B cell (primary cell): ENCODE measurements around the gene LRRC47. TPM values are rescaled to one million over a fixed set of nuclear protein-coding genes. Genes with fewer than 3 reads are reported as not detected.

Source experiments
- ATAC-seq: fragments of 200-7000 bp; cut with Tn5 transposase; one replicate; pipeline ENCODE4 v1.10.0; 2021; ENCODE audit warnings: low read depth, mild to moderate bottlenecking, moderate number of reproducible peaks, moderate library complexity
- CTCF ChIA-PET: fragments of 350-600 bp; sonication (Branson Sonifier 250); formaldehyde crosslinking; loops from one replicate; lab custom pipeline; 2021; ENCODE audit warnings: antibody characterized with exemption, inconsistent platforms; lab: Charles Lee
- POLR2A ChIA-PET: fragments of 350-600 bp; sonication (Branson Sonifier 250); formaldehyde crosslinking; loops from one replicate; lab custom pipeline; 2021; ENCODE audit warnings: antibody characterized with exemption; lab: Charles Lee
- DNase-seq: peaks from one replicate; pipeline ENCODE4 v3.0.0; 2013
- H2AFZ ChIP-seq: 2 replicates; pipeline ENCODE4 v1.6.1; 2012; ENCODE audit warnings: mild to moderate bottlenecking, low read depth, low read length; ENCODE audit not compliant: insufficient read depth, poor library complexity, severe bottlenecking
- H3K27ac ChIP-seq, 2 donors: 1 replicate in 1 of 2; 2 replicates in 1 of 2; pipeline ENCODE4 v1.5.1; 2012 to 2013; ENCODE audit warnings: low read length in 2 of 2, mild to moderate bottlenecking in 2 of 2, moderate library complexity in 1 of 2
- H3K27me3 ChIP-seq, 4 experiments: fragments of 200-600 bp in 1 of 4; sonication (generic) in 1 of 4; replicated peaks in 1 of 4; 1 replicate in 2 of 4; 2 replicates in 2 of 4; pipeline versions ENCODE4 v1.6.1 to v1.7.0; 2013 to 2016; ENCODE audit warnings: low read length in 3 of 4, mild to moderate bottlenecking in 2 of 4, mixed read lengths in 1 of 4, moderate library complexity in 1 of 4; ENCODE audit not compliant: insufficient read depth in 4 of 4, control insufficient read depth in 3 of 4; ENCODE audit errors: control extremely low read depth in 1 of 4
- H3K36me3 ChIP-seq, 2 experiments: replicated peaks in 1 of 2; 1 replicate in 1 of 2; 2 replicates in 1 of 2; pipeline versions ENCODE4 v1.6.1 to v1.7.1; 2013; ENCODE audit warnings: low read length in 1 of 2; ENCODE audit not compliant: insufficient read depth in 2 of 2, control insufficient read depth in 1 of 2; ENCODE audit errors: control extremely low read depth in 1 of 2, extremely low read depth in 1 of 2
- H3K4me1 ChIP-seq, 2 donors: fragments of 200-600 bp in 1 of 2; sonication (generic) in 1 of 2; 1 replicate in 1 of 2; 2 replicates in 1 of 2; pipeline versions ENCODE4 v1.5.1 to v1.6.1; 2013 to 2017; ENCODE audit warnings: low read length in 2 of 2; ENCODE audit not compliant: control insufficient read depth in 2 of 2, insufficient read depth in 2 of 2
- H3K4me2 ChIP-seq: replicated peaks from 2 replicates; pipeline ENCODE3; 2012; ENCODE audit warnings: mild to moderate bottlenecking, low read depth, low read length; ENCODE audit not compliant: poor library complexity, severe bottlenecking
- H3K4me3 ChIP-seq, 5 experiments: fragments of 200-600 bp in 1 of 5; sonication (generic) in 1 of 5; 1 replicate in 3 of 5; 2 replicates in 2 of 5; pipeline versions ENCODE4 v1.5.1 to v1.7.0; 2011 to 2016; ENCODE audit warnings: low read length in 4 of 5, mild to moderate bottlenecking in 4 of 5, low read depth in 2 of 5, control low read depth in 1 of 5, moderate library complexity in 1 of 5; ENCODE audit not compliant: insufficient read depth in 1 of 5; ENCODE audit errors: control extremely low read depth in 1 of 5, extremely low read depth in 1 of 5
- H3K79me2 ChIP-seq: fragments of 200-600 bp; sonication (generic); one replicate; pipeline ENCODE4 v1.6.0; 2016; ENCODE audit warnings: low read length; ENCODE audit not compliant: control insufficient read depth, insufficient read depth
- H3K9ac ChIP-seq: fragments of 200-600 bp; sonication (generic); 2 replicates; pipeline ENCODE4 v1.6.1; 2017; ENCODE audit warnings: mild to moderate bottlenecking, low read length, moderate library complexity
- H3K9me3 ChIP-seq, 3 donors: one replicate each; pipeline versions ENCODE4 v1.6.1 to v1.7.1; 2013; ENCODE audit warnings: low read length in 2 of 3; ENCODE audit not compliant: control insufficient read depth in 2 of 3, insufficient read depth in 1 of 3; ENCODE audit errors: control extremely low read depth in 1 of 3
- H4K20me1 ChIP-seq: 2 replicates; pipeline ENCODE4 v1.6.0; 2012; ENCODE audit warnings: mild to moderate bottlenecking, low read length; ENCODE audit not compliant: insufficient read depth, control insufficient read depth, poor library complexity, severe bottlenecking
- H3K27ac Mint-ChIP-seq: one replicate; pipeline ENCODE4 v1.8.0; 2021; ENCODE audit warnings: mixed read lengths
- H3K27me3 Mint-ChIP-seq: one replicate; pipeline ENCODE4 v1.8.0; 2021; ENCODE audit warnings: mixed read lengths
- H3K4me1 Mint-ChIP-seq: one replicate; pipeline ENCODE4 v1.8.0; 2021; ENCODE audit warnings: mixed read lengths
- H3K4me3 Mint-ChIP-seq: one replicate; pipeline ENCODE4 v1.8.0; 2021; ENCODE audit warnings: mixed read lengths
- H3K9me3 Mint-ChIP-seq: one replicate; pipeline ENCODE4 v1.8.0; 2022; ENCODE audit warnings: mixed read lengths; ENCODE audit not compliant: insufficient read depth
- EZH2 ChIP-seq: IDR thresholded peaks from 2 replicates; pipeline ENCODE4 v1.6.1; 2012; ENCODE audit warnings: borderline replicate concordance, low read depth, mild to moderate bottlenecking, moderate library complexity, low read length; ENCODE audit not compliant: insufficient read depth, poor library complexity, severe bottlenecking
- WGBS: methylation state at CpG from one replicate; pipeline ENCODE4 v1.1.5; 2013; ENCODE audit warnings: missing lambda C conversion rate; ENCODE audit not compliant: insufficient coverage; 5-methylcytosine and 5-hydroxymethylcytosine counted together
- intact Hi-C: fragments of 100-400 bp; cut with micrococcal nuclease; formaldehyde crosslinking; loops from one replicate; pipeline ENCODE4 v1.10.0; 2022
- polyA plus RNA-seq: library from polyadenylated mRNA; depleted of rRNA; stranded (reverse); fragments of >200 nt; gene quantifications from 2 replicates; pipeline ENCODE4 v1.2.3, GENCODE V29; 2012
- total RNA-seq, 2 donors: library from RNA; stranded (reverse); fragments of 120-200 nt in 1 of 2; gene quantifications; 1 replicate in 1 of 2; 2 replicates in 1 of 2; pipeline versions ENCODE4 v1.2.3 to v1.2.4, GENCODE V29; 2013 to 2022
- TF ChIP-seq, protein P1 (sequence below): fragments of 200-600 bp; IDR thresholded peaks from one replicate; pipeline ENCODE4 v1.8.0; 2022; ENCODE audit warnings: antibody characterized with exemption, mild to moderate bottlenecking

Gene LRRC47
- total and polyA plus RNA-seq, 2 donors (not counting 1 experiment from before 2014, with no cell fraction given) = 16.7 to 48.2 TPM

DNA sequence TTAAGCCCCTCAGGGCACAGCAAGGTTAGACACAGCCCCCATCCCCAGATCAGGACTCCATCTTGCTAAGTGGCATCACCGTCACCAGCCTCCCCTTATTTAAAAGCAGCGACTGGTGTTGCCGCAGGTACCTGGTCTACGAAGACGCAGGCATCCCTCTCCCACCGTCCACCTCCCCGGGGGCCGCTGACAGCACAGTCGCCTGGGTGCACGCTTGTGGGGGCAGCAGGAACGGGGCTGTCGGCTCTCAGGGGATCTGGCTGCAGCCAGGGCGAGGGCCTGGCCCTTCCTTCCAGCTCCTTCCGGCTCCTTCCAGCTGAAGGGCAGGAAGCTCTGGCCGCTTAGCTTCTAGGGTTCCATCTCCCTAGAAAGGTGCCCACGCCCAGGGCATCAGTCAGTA, 61.7 kb downstream of the LRRC47 start:
- H3K27me3 ChIP-seq = no peaks in the 10 kb centered on the region

DNA sequence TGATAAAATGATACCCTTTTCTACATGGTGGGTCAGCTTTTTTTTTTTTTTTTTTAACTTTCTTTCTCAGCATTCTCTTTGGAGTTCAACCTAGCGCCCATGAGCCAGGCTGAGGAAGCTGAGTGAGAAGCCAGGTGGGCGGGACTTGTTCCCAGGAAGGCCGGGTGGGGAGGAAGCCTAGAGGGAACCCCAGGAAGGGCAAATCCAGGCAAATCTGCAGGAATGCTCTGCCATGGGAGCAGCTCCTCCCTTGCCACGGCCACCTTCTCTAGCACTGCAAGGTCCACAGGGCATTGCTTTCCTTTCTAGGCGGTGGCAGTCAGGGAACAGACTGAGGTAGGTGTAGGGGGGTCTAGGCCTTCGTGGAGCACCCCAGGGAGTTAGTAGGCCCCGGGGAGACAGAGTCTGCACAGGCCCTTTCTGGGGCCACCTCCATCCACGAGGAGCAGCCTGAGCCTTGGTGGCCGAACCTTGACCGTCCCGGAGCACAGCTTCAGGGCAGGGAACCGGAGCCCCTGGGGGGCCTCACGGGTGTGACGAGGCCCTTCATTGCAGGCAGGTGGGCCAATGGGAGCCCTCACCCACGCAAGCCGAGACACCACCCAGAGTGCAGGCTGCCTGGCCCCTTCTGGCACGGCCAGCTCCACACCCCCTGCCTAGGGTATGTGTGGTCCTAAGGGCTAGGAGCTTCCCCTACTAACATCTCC, 62.3 kb downstream of the LRRC47 start:
- DNase-seq (no peak), ATAC-seq (no peak)
- H3K4me1 ChIP-seq = no peaks in the 10 kb centered on the region
- Mint-ChIP-seq H3K27ac (no peak overlapping the region), H3K4me1 (no peaks in the 10 kb centered on the region), H3K4me3 (no peak overlapping the region), H3K9me3 (no peaks in the 10 kb centered on the region), H3K27me3 (no peaks in the 10 kb centered on the region)
- POLR2A ChIA-PET = no interaction called here
- peaks cover 0 to 3% (median 0%) of the 10 kb centered on the region in 3 donors for H3K9me3 ChIP-seq
- no peaks in the 10 kb centered on the region for H3K27me3 ChIP-seq
- CTCF ChIA-PET = no interaction called here
- H3K9ac ChIP-seq = no peak overlapping the region
- no peaks in the 10 kb centered on the region for H3K79me2 ChIP-seq
- no peak overlapping the region for H3K27ac ChIP-seq
- no peak for TF ChIP-seq EZH2
- TF ChIP-seq, protein P1, sequence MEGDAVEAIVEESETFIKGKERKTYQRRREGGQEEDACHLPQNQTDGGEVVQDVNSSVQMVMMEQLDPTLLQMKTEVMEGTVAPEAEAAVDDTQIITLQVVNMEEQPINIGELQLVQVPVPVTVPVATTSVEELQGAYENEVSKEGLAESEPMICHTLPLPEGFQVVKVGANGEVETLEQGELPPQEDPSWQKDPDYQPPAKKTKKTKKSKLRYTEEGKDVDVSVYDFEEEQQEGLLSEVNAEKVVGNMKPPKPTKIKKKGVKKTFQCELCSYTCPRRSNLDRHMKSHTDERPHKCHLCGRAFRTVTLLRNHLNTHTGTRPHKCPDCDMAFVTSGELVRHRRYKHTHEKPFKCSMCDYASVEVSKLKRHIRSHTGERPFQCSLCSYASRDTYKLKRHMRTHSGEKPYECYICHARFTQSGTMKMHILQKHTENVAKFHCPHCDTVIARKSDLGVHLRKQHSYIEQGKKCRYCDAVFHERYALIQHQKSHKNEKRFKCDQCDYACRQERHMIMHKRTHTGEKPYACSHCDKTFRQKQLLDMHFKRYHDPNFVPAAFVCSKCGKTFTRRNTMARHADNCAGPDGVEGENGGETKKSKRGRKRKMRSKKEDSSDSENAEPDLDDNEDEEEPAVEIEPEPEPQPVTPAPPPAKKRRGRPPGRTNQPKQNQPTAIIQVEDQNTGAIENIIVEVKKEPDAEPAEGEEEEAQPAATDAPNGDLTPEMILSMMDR = no peak
- no peak overlapping the region for H3K4me3 ChIP-seq
- no peak overlapping the region for H3K4me2 ChIP-seq
- H2AFZ ChIP-seq = no peak overlapping the region
- peaks cover 1 to 10% of the 10 kb centered on the region in 2 experiments for H3K36me3 ChIP-seq
- WGBS = 83% methylated on average over 14 of the region's 17 CpGs
- no peaks in the 10 kb centered on the region for H4K20me1 ChIP-seq
- intact Hi-C loops = no loop called here

More for the DNA sequence above, 61.7 kb downstream of the LRRC47 start:
- H3K27ac ChIP-seq = no peak overlapping the region
- no peak overlapping the region for H3K9ac ChIP-seq
- Mint-ChIP-seq H3K4me1 (no peaks in the 10 kb centered on the region), H3K9me3 (no peaks in the 10 kb centered on the region), H3K27me3 (no peaks in the 10 kb centered on the region), H3K27ac (no peak overlapping the region), H3K4me3 (no peak overlapping the region)
- H3K36me3 ChIP-seq = peaks cover 1 to 14% of the 10 kb centered on the region in 2 experiments
- no peaks in the 10 kb centered on the region for H4K20me1 ChIP-seq
- H3K9me3 ChIP-seq = peaks cover 0 to 3% (median 0%) of the 10 kb centered on the region in 3 donors
- no peak overlapping the region for H3K4me3 ChIP-seq
- H3K4me2 ChIP-seq = no peak overlapping the region
- ChIA-PET CTCF (interaction anchor here (1.4 kb wide), 1 partner anchor 10 kb away, joined by 6 read pairs; no protein-coding TSS in a partner anchor), POLR2A (no interaction called here)
- TF ChIP-seq, protein P1 = no peak
- no peak for TF ChIP-seq EZH2
- no peaks in the 10 kb centered on the region for H3K79me2 ChIP-seq
- 93% methylated on average over 15 of the region's 16 CpGs for WGBS
- DNase-seq = no peak
- no peaks in the 10 kb centered on the region for H3K4me1 ChIP-seq
- intact Hi-C loops = no loop called here
- H2AFZ ChIP-seq = no peak overlapping the region
- ATAC-seq = no peak
